HG02623 (cell line): ENCODE results near the gene IQGAP1.

Experiments
- ATAC-seq: cut with Tn5 transposase; IDR thresholded peaks from one replicate; pipeline ENCODE4 v1.9.1; 2021; ENCODE audit warnings: moderate library complexity; ENCODE audit not compliant: unreplicated experiment

The IQGAP1 gene

DNA sequence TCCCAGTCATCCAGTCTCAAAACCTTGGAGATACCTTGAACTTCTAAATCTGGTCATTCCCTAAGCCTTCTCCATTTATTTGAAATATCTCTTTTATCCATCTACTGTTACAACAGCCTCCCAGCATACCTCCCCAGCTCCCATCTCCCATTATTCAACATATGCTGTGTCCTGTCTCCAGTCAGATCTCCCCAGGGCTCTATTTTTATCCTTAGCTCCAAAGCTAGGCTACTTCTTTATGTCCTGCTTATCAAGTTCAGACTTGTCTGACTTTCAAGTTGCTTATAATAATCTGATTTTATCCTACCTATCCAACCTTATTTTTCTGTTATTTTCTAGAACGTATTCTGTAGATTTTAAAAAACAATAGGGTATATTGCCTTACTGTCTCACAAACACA, 44.2 kb downstream of the IQGAP1 start:
- ATAC-seq: no peak

- no peak for ATAC-seq
Observed at GRCh38 chr15:90435652-90436337, 47.8 kb downstream of the IQGAP1 start.

DNA sequence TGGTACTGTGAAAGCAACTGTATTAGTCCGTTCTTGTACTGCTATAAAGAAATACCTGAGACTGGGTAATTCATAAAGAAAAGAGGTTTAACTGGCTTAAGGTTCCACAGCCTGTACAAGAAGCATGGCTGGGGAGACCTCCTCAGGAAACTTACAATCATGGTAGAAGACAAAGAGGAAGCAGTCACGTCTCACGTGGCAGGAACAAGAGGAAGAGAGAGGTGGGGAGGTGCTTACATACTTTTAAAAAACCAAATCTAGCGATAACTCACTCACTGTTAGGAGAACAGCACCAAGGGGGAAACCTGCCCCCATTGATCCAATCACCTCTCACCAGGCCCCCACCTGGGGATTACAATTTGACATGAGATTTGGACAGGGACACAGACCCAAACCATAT, 48.9 kb downstream of the IQGAP1 start:
- ATAC-seq: no peak

- no peak for ATAC-seq
Observed at GRCh38 chr15:90437516-90437915, 49.5 kb downstream of the IQGAP1 start.

DNA sequence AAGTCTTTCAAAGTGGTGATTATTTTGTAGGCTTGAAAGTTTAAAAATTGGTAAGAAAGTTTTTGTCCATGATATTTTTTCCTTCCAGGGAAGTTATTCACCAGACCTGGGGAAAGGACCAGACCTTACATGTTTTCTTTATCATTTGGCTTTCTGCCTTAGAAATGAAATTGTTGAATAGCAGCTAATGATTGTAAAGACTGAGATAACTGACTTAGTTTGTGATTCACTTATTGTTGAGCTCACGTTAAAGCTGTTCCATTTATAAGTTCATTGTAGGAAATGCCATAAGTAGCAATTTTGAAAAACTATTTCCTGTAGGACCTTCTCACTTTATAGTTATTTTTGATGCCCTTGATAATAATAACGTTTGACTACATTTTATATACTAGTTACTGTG, 51.9 kb downstream of the IQGAP1 start:
- ATAC-seq: no peak

DNA sequence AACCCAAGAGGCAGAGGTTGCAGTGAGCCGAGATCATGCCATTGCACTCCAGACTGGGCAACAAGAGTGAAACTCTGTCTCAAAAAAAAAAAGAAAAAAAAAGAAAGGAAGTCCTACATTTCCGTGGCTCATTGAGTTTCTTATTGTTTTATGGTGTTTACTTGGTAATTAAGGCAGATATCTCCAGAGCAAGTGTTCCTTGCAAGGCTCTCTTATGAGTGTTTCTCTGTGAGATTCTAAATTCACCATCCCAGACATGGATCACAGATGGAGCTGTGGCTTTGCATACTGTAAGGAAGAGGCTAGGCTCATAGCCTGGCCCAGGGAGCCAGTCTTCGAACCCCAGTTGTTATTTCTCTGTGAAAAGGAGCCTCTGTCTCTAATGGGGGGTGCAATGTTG, 53.0 kb downstream of the IQGAP1 start:
- no peak for ATAC-seq

- ATAC-seq: no peak
Observed at GRCh38 chr15:90442423-90442822, 54.4 kb downstream of the IQGAP1 start.

DNA sequence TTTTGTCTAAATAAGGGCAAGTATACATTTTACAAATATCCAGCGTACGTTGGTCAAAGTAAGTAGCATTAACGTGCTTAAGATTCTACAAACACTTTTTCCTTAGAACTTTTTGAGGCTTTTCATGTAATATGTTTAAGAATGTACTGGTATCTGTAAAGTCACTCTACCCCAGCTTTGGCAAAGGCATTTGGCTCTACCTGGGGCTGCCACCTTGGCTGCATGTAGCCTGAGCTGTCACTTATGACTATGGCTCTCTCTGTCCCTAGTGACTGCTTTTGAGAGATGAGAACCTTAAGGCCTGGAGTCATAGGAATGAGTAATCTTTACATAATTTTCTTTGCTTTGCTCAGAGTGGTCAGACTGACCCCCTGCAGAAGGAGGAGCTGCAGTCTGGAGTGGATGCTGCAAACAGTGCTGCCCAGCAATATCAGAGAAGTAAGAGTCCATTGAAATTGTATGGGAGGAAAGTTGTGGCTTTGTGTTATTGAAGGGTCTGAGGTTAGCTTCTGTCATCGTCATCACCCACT, 61.2 kb downstream of the IQGAP1 start:
- ATAC-seq: no peak

DNA sequence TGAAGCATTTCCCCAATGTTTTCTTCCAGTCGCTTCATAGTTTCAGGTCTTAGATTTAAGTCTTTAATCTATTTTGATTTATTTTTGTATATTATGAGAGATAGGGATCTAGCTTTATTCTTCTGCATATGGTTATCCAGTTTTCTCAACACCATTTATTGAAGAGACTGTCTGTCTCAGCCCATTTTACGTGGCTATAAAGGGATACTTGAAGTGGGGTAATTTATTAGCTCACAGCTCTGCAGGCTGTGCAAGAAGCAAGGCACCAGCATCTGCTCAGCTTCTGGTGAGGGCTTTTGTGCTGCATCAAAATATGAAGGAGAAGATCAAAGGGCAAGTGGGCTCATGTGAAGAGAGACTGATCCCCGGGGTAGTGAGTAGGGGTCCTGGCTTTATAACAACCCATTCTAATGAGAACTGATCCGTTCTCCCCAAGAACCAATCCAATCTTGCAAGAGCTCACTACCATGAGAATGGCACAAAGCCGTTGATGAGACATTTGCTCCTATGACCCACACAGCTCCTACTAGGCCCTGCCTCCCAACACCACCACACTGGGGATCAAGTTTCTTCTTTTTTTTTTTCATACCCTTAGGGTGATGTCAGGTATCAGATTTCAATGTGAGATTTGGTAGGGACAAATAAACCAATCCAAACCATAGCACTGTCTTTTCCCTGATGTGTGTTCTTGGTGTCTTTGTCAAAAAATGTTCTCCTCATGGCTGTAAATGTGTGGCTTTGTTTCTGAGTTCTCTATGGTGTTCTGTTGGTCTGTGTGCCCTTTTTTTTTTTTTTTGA, 63.2 kb downstream of the IQGAP1 start:
- no peak for ATAC-seq

DNA sequence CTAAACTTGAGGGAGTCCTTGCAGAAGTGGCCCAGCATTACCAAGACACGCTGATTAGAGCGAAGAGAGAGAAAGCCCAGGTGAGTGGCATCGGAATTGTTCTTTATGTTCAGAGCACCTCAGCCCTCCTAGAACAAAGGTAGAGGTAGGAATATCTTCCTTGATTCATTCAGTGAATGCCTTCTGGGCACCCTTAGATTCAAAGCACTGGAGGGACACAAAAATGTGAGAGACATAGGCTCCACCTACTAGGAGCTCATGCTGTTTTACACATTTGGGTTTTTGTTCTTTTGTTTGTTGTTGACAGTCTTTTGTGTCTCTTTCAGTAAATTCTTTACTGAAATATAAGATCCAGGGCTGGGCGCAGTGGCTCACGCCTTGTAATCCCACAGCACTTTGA, 68.2 kb downstream of the IQGAP1 start:
- ATAC-seq: no peak

- no peak for ATAC-seq
Observed at GRCh38 chr15:90458061-90458460, 70.0 kb downstream of the IQGAP1 start.

DNA sequence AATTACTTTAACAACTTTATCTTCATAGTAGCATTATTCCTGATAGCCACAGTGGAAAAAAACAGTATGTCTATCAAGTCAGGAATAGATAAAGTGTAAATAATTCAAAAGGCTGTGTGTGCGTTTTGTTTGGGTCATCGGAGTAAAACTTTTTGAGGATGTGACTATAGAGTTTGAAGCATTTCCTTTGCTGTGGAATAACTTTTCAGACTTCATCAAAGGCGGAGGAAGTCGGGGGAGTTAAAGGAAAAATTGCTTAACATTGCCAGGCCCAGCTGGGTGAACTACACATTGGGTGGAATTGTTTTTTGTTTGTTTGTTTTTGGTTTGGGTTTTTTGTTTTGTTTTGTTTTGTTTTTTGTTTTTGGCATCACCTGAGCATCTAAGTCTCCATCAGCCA, 71.3 kb downstream of the IQGAP1 start:
- ATAC-seq: no peak

- ATAC-seq: no peak
Observed at GRCh38 chr15:90460142-90460824, 72.2 kb downstream of the IQGAP1 start.

DNA sequence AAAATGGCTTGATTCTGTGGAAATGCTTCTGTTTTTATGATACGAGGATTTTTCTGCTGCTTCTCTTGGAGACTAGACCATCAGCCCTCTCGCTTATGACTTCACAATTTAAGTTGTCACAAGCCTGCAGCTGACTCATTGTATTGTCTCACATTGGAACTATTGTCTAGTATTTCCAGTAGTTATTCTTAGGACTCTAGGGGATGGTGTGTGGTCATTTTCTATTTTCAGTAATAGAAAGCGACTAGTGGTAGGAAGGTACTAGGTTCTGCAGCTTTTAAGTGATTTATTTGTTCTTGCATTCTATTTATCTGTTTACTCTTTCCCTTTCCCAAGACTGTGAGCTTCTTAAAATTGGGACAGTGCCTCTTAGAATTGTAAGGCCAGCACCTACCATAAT, 75.3 kb downstream of the IQGAP1 start:
- no peak for ATAC-seq

DNA sequence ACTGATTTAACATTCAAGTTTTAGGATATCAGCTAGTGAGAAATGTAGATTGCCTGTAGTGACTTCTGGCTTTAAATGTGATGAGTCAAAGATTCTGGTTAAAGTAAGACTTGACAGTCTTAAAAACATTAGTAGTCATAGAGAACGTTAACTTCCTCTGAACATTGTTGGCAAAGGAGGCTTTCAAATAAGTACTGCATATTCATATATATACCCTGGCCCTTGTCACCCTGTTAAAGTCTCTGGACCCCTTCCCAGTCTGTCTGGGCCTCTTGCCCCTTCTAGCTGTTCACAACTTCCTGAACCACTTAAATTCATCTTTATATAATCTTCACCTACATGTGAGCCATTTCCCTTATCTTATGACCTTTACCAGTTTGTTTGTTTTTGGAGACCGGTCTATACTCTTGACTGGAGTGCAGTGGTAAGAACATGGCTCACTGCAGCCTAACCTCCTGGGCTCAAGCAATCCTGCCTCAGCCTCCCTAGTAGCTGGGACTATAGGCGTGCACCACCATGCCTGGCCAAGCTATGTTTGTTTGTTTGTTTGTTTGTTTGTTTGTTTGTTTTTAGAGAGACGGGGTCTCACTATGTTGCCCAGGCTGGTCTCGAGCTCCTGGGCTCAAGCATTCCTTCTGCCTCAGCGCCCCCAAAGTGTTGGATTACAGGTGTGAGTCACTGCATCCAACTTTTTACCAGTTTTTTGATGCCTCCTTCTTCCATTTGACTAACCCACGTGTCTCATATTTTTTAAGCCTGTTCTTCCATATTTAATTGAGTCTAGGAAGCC, 77.3 kb downstream of the IQGAP1 start:
- ATAC-seq: no peak

GRCh38 chr15:90465930-90466567, 78.0 kb downstream of the IQGAP1 start:
- ATAC-seq: no peak

DNA sequence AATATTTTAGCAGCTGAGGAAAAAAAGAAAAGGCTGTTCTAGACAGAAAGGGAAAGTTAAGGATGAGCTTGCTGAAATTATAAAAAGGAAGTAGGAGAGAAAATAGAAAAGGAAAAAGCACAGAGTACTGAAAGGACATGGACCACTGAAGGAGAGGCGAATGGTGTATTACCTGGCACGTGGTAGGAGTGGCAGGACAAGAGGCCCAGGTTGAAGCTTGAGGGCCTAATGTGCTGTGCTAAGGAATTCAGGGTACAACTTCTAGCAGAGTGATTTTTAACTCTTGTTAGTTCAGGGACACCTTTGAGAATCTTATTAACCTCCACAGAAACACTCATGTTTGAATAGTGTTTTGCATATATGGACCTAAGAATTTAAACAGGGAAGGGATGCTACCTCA, 81.7 kb downstream of the IQGAP1 start:
- no peak for ATAC-seq

GRCh38 chr15:90470453-90470852, 82.4 kb downstream of the IQGAP1 start:
- ATAC-seq: no peak

- no peak for ATAC-seq
Observed at GRCh38 chr15:90471126-90471525, 83.1 kb downstream of the IQGAP1 start.

DNA sequence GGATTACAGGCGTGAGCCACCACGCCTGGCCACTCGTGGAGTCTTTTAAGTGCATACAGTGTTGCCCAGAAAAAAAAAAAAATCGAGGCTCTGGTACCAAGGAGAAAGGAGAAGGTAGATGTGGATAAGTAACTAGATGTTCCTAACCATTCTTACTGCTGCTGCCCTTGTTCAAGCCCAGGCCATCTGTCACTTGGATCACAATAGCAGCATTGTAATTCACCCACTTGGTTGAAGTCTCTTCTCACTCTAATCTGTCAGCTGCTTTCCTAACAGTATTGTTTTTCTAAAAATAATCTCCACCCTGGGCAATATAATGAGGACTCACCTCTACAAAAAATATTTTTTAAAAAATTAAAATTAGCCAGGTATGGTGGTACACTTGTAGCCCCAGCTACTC, 83.7 kb downstream of the IQGAP1 start:
- ATAC-seq: no peak
